T47D (cell line): ENCODE data around the gene ARHGAP31.
"Not testable (repeated sequence)": the region's sequence is repeated elsewhere in the genome, so short reads cannot be mapped to it uniquely, and the experiment has no call there.

Experiments
- DNase-seq, 2 experiments: peaks; one replicate each; pipeline versions ENCODE4 v3.0.0 to v3.0.0-alpha.2; 2011 to 2012; ENCODE audit warnings: low read depth in 1 of 2, low spot score in 1 of 2
- JUND ChIP-seq: IDR thresholded peaks from 2 replicates; pipeline ENCODE4 v1.6.1; 2012; ENCODE audit warnings: low read depth
- in situ Hi-C: cut with HindIII; loops from 2 replicates; pipeline ENCODE4 v1.10.0; 2016; ENCODE audit warnings: low sequenced_read_pairs, low pct_unique_long_range_greater_than_20kb

Gene ARHGAP31

GRCh38 chr3:119352034-119352609, 57.9 kb downstream of the ARHGAP31 start:
- no peak for TF ChIP-seq JUND
- in situ Hi-C loops: no loop called here
- DNase-seq: no peak

GRCh38 chr3:119352863-119353527, 58.8 kb downstream of the ARHGAP31 start:
- in situ Hi-C loops: no loop called here
- TF ChIP-seq JUND: no peak
- peak in 1 of 2 experiments; percentile 73 for DNase-seq

- in situ Hi-C loops, DNase-seq: not testable (repeated sequence)
Measured at GRCh38 chr3:119355608-119356007, 61.4 kb downstream of the ARHGAP31 start.

GRCh38 chr3:119356646-119357045, 62.5 kb downstream of the ARHGAP31 start:
- no peak for TF ChIP-seq JUND
- in situ Hi-C loops: no loop called here
- no peak for DNase-seq

- TF ChIP-seq JUND: no peak
- peak; percentile 29 to 46 for DNase-seq
- in situ Hi-C loops: no loop called here
Measured at GRCh38 chr3:119357190-119357589, 63.0 kb downstream of the ARHGAP31 start.

- in situ Hi-C loops: no loop called here
- no peak for TF ChIP-seq JUND
- no peak for DNase-seq
Measured at GRCh38 chr3:119359476-119360326, 65.5 kb downstream of the ARHGAP31 start.

GRCh38 chr3:119360736-119361462, 66.7 kb downstream of the ARHGAP31 start:
- DNase-seq: no peak
- in situ Hi-C loops: no loop called here

GRCh38 chr3:119362010-119362409, 67.8 kb downstream of the ARHGAP31 start:
- TF ChIP-seq JUND: no peak
- in situ Hi-C loops: no loop called here
- no peak for DNase-seq

More at GRCh38 chr3:119360736-119361462, 66.7 kb downstream of the ARHGAP31 start:
- no peak for TF ChIP-seq JUND

- in situ Hi-C loops: no loop called here
- no peak for DNase-seq
- TF ChIP-seq JUND: no peak
Measured at GRCh38 chr3:119362940-119363725, 69.0 kb downstream of the ARHGAP31 start.

GRCh38 chr3:119364401-119364800, 70.2 kb downstream of the ARHGAP31 start:
- DNase-seq: no peak
- in situ Hi-C loops: no loop called here
- TF ChIP-seq JUND: no peak

GRCh38 chr3:119365418-119365817, 71.2 kb downstream of the ARHGAP31 start:
- no peak for TF ChIP-seq JUND
- in situ Hi-C loops: no loop called here
- DNase-seq: no peak

GRCh38 chr3:119367000-119367399, 72.8 kb downstream of the ARHGAP31 start:
- TF ChIP-seq JUND: no peak
- in situ Hi-C loops: no loop called here
- no peak for DNase-seq
